Ecto neural progenitor cell (in vitro differentiated cells): ENCODE data around the gene CSPG4.
"Not testable (repeated sequence)": the region's sequence is repeated elsewhere in the genome, so short reads cannot be mapped to it uniquely, and the experiment has no call there.

ENCODE experiments used
- DNase-seq: peaks from one replicate; pipeline ENCODE4 v3.0.0-alpha.2; 2018; ENCODE audit warnings: low spot score

CSPG4 gene, protein sequence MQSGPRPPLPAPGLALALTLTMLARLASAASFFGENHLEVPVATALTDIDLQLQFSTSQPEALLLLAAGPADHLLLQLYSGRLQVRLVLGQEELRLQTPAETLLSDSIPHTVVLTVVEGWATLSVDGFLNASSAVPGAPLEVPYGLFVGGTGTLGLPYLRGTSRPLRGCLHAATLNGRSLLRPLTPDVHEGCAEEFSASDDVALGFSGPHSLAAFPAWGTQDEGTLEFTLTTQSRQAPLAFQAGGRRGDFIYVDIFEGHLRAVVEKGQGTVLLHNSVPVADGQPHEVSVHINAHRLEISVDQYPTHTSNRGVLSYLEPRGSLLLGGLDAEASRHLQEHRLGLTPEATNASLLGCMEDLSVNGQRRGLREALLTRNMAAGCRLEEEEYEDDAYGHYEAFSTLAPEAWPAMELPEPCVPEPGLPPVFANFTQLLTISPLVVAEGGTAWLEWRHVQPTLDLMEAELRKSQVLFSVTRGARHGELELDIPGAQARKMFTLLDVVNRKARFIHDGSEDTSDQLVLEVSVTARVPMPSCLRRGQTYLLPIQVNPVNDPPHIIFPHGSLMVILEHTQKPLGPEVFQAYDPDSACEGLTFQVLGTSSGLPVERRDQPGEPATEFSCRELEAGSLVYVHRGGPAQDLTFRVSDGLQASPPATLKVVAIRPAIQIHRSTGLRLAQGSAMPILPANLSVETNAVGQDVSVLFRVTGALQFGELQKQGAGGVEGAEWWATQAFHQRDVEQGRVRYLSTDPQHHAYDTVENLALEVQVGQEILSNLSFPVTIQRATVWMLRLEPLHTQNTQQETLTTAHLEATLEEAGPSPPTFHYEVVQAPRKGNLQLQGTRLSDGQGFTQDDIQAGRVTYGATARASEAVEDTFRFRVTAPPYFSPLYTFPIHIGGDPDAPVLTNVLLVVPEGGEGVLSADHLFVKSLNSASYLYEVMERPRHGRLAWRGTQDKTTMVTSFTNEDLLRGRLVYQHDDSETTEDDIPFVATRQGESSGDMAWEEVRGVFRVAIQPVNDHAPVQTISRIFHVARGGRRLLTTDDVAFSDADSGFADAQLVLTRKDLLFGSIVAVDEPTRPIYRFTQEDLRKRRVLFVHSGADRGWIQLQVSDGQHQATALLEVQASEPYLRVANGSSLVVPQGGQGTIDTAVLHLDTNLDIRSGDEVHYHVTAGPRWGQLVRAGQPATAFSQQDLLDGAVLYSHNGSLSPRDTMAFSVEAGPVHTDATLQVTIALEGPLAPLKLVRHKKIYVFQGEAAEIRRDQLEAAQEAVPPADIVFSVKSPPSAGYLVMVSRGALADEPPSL (N-terminal part only)

DNA sequence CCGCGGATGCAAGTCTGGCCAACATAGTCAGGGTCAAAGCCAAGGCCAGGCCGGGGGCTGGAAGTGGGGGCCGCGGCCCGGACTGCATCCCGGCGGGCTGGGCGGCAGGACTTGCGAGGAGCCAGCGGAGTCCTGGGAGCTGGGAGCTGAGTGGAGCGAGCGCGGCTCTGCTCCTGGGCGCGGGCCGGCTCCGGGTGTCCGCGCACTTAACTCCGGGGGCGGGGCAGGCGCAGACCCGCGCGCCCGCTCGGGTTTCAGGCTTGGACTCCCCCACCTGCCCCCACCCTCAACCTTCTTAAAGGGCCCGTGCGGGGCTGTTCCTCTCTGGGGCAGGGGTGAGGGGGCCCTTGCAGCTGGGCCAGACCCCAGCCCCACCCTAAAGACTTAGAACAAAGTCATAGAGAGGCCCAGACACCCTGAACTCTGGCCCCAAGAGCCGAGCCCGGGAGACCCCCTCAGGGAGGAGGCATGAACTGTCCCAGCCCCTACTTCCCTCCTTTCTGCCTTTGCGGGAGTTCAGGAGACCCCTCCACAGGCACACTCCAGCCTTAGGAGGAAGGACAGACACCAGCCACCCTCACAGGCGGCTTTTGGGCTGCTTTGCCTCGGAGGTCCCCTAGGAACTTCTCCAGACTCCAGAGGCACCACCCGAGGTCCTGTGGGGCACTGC, at the start of gene CSPG4:
Gene CSPG4, minus strand, starts transcription at position 181 of the 670 bp plus-strand sequence. Its CDS starts 93 bp downstream, at position 88.
- DNase-seq, result no peak

GRCh38 chr15:75762357-75762718, 49.7 kb upstream of the CSPG4 start:
- not testable (repeated sequence) for DNase-seq

- no peak for DNase-seq
These were observed 49.1 kb upstream of the CSPG4 start for GRCh38 chr15:75761446-75762356.

- DNase-seq, result no peak
These were observed 48.2 kb upstream of the CSPG4 start for GRCh38 chr15:75760704-75761435.

GRCh38 chr15:75760131-75760520, 47.5 kb upstream of the CSPG4 start:
- DNase-seq, result not testable (repeated sequence)

GRCh38 chr15:75759416-75760130, 46.9 kb upstream of the CSPG4 start:
- no peak for DNase-seq

DNA sequence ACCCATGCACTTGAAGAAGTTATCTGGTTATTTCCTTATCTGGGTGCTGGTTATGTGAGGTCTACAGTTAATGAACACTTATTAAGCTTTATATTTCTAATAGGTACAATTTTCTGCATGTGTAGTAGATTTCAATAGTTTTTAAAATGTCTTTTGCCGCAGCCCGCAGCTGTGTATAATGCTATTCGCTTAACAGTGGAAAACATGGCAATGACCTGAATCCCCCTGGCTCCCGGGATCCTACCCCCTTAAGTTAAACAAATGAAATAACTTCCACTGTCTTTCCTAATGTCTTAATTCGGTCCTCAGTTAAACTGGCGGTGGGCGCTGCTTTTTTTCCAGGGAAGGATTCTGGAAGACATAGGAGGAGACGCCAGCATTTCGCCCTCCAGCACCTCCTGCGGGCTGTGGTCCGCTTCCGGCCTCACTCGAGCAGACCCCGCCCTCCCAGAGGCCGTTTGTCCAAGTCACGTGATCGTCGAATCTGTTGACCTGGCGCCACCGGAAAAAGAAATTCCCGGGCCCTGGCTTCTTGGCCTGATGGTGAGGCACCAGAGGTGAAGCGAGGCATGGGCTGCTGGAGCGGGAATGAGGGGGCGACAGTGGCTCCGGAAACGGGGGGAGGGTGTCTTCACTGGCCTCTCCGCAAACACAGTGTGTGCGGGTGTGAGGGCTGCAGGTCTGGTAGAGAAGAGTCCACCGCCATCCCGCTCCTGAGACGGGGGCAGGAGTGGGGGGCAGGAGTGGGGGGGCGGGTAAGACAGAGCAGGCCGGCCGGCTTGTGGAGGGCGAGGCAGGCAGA, 45.6 kb upstream of the CSPG4 start:
- peak; percentile 94 for DNase-seq

DNA sequence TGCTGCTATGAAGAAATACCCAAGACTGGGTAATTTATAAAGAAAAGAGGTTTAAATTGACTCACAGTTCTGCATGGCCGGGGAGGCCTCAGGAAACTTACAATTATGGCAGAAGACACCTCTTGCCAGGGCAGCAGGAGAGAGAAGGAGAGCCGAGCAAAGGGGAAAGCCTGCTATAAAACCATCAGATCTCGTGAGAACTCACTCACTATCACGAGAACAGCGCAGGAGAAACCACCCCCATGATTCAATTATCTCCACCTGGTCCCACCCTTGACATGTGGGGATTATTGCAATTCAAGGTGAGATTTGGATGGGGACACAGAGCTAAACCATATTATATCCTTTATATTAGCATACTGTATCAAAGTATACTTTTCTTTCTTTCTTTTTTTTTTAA, 42.2 kb upstream of the CSPG4 start:
- not testable (repeated sequence) for DNase-seq

DNA sequence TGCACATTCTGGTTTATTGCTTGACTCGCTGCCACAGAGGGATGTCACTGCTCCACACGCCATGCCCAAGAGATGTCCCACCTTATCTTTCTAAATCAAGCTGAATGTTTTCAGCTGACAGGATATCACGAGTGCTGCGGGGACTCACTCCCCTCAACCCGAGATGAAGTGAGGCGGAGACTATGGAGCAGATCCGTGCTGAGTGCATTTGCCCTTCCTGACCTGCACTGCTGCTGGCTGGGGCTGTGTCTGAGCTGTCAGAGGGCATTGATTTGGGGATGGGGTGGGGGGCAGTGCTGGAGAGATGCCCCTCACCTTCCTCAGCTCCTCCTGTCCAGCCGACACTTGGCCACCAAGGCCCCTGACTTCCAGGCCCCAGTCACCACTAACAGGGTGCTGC, 40.5 kb upstream of the CSPG4 start:
- DNase-seq, result no peak

DNA sequence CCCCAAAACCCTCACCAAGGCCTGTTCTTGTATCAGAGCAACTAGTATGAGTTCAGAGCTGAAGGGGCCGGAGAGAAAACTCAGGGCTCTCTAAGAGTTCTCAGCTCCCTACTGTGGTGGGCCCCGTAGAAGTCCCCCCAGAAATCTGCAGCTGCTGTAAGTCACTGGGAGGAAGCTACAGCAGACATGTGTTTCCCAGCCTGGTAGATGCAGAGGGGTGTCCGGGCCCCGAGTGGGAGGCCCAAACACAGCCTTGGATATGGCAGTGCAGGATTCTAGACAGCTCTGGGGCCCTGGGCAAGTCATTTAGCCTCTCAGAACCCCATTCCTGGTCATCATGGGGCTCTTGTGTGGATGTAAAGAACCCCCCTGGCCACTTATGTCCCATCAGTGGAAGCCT, 39.2 kb upstream of the CSPG4 start:
- DNase-seq, result no peak

DNA sequence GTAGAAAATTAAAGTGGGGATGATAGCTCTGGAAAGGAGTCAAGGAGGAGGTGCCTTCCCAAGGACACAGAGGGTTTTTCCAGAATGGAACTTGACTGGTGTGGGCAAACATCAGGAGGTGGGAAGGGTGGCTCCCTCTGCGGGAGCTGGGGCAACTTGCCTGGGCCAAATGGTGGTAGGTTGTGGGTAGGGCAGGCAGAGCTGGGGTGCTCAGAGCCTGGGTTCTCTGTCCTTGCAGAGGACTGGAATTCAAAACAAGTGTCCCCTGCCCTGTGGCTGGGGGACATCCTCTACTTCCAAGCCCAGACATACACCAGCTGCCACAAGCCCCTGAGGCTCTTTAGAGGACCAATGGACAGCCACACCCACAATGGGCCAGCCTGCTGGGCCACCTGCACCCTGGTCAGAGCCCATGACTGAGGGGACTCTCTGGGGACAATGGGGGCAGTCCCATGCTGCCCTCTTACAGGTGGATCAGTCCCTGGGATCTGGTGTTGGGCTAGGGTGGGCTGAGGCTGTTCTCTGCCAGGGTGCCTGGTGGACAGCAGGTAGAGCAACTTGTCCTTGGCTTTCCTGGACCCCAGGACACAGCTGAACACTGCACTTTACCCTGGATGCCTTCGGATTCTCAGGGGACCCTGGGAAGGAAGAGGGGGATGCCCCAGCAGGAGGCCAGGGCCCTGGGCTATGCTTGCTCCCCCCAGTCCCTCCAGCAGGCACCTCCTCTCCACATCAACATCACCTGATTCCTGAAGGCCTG, 38.6 kb upstream of the CSPG4 start:
- no peak for DNase-seq

- DNase-seq, result no peak
These were observed 37.8 kb upstream of the CSPG4 start for GRCh38 chr15:75750261-75751050.

DNA sequence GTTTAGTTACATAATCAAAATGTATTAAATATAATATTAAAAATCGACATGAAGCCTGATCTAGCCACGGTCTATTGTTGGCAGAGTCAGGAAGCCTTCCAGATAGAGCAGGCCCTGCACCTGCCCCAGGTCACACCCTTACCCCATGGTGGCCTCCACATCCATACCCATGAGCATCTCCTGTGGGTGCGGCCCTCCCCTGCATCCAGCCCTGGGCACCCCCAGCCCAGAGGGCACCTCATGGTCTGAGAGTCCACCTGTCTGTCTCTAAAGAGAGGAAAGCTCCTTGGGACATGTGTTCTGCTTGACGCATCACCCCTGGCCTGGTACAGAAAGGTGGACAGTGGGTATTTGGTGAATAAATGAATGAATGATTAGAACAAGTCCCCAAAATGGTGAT, 37.2 kb upstream of the CSPG4 start:
- DNase-seq, result no peak

- not testable (repeated sequence) for DNase-seq
These were observed 36.2 kb upstream of the CSPG4 start for GRCh38 chr15:75748882-75749281.

DNA sequence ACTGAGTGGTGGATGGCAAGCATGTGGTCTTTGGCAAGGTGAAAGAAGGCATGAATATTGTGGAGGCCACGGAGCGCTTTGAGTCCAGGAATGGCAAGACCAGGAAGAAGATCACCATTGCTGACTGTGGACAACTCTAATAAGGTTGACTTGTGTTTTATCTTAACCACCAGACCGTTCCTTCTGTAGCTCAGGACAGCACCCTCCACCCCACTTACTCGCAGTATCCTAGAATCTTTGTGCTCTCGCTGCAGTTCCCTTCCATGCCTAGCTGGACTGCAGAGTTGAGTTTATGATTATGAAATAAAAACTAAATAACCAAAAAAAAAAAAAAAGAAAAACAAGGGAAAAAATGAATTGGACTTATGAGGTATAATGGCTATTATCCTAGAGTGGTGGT, 34.5 kb upstream of the CSPG4 start:
- DNase-seq, result not testable (repeated sequence)

GRCh38 chr15:75745305-75745704, 32.7 kb upstream of the CSPG4 start:
- no peak for DNase-seq

- DNase-seq, result not testable (repeated sequence)
These were observed 29.7 kb upstream of the CSPG4 start for GRCh38 chr15:75742346-75742745.
